ENCODE measurements around the gene DBNL. TPM values are rescaled to one million over a fixed set of nuclear protein-coding genes. Genes with fewer than 3 reads are reported as not detected.
"Not testable (repeated sequence)": the region's sequence is repeated elsewhere in the genome, so short reads cannot be mapped to it uniquely, and the experiment has no call there.

DBNL gene
- total and polyA plus RNA-seq, 2 donors (not counting 1 experiment from before 2014, with no cell fraction given) = 335 to 386 TPM

DNA sequence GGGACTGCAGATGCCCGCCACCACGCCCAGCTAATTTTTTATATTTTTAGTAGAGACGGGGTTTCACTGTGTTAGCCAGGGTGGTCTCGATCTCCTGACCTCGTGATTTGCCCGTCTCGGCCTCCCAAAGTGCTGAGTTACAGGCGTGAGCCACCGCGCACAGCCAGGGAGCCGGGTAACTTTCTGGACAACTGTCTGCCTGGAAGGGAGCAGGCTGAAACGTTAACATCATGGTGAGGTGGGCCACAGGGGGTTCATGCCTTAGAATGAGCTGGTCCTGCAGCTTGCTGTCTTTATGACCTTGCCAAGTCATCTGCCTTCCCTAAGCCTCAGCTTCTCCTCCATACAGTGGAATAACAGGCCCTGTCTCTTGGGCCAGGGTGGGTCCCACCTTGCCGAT, 13.2 kb upstream of the DBNL start:
- H3K27me3 Mint-ChIP-seq; H3K79me2 ChIP-seq (ENCODE audit: control insufficient read depth, insufficient read depth, low read length); H3K4me3 Mint-ChIP-seq; DNase-seq; H3K36me3 ChIP-seq (replicated peaks in 1 of 2; ENCODE audit: control extremely low read depth in 1 of 2, control insufficient read depth in 1 of 2, extremely low read depth in 1 of 2, insufficient read depth in 2 of 2, low read length in 1 of 2); H3K4me2 ChIP-seq (replicated peaks; ENCODE audit: low read depth, low read length, poor library complexity, severe bottlenecking); H3K27me3 ChIP-seq (replicated peaks in 1 of 4; ENCODE audit: control extremely low read depth in 1 of 4, control insufficient read depth in 3 of 4, insufficient read depth in 4 of 4, low read length in 3 of 4); CTCF ChIA-PET; H3K9me3 ChIP-seq (ENCODE audit: control extremely low read depth in 1 of 3, control insufficient read depth in 2 of 3, insufficient read depth in 1 of 3, low read length in 2 of 3); H3K27ac ChIP-seq (ENCODE audit: low read length in 2 of 2); H4K20me1 ChIP-seq (ENCODE audit: control insufficient read depth, insufficient read depth, low read length, poor library complexity, severe bottlenecking); intact Hi-C loops (cut with micrococcal nuclease); H3K27ac Mint-ChIP-seq; H3K4me1 ChIP-seq (ENCODE audit: control insufficient read depth in 2 of 2, insufficient read depth in 2 of 2, low read length in 2 of 2); H3K4me1 Mint-ChIP-seq; POLR2A ChIA-PET; ATAC-seq (ENCODE audit: low read depth); H3K9ac ChIP-seq (ENCODE audit: low read length); H2AFZ ChIP-seq (ENCODE audit: insufficient read depth, low read depth, low read length, poor library complexity, severe bottlenecking); H3K4me3 ChIP-seq (ENCODE audit: control extremely low read depth in 1 of 5, extremely low read depth in 1 of 5, insufficient read depth in 1 of 5, low read depth in 2 of 5, low read length in 4 of 5); H3K9me3 Mint-ChIP-seq (ENCODE audit: insufficient read depth): not testable (repeated sequence)
- 94% methylated on average over 6 of the region's 13 CpGs for WGBS (ENCODE audit: insufficient coverage)

DNA sequence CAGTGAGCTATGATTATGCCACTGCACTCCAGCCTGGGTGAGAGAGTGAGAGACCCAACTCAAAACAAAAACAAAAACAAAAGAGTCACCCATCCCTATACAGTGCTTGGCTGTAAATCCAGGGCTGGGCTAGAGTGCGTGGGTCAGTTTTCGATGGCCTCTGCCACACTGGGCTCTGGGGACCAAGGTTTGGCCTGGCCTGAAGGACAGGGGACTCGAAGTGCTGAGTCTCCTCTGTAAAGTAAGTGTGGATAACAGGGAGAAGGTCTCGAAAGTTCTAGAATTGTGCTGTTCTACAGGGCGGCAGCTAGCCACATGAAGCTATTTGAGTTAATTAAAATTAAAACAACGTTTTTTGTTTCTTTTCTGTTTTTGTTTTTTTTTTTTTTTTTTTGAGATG, 12.5 kb upstream of the DBNL start:
- H3K4me1 ChIP-seq (ENCODE audit: control insufficient read depth in 2 of 2, insufficient read depth in 2 of 2, low read length in 2 of 2); H3K9ac ChIP-seq (ENCODE audit: low read length); H3K9me3 ChIP-seq (ENCODE audit: control extremely low read depth in 1 of 3, control insufficient read depth in 2 of 3, insufficient read depth in 1 of 3, low read length in 2 of 3); H3K4me3 ChIP-seq (ENCODE audit: control extremely low read depth in 1 of 5, extremely low read depth in 1 of 5, insufficient read depth in 1 of 5, low read depth in 2 of 5, low read length in 4 of 5); H3K4me3 Mint-ChIP-seq; H3K36me3 ChIP-seq (replicated peaks in 1 of 2; ENCODE audit: control extremely low read depth in 1 of 2, control insufficient read depth in 1 of 2, extremely low read depth in 1 of 2, insufficient read depth in 2 of 2, low read length in 1 of 2); POLR2A ChIA-PET; ATAC-seq (ENCODE audit: low read depth); H3K27me3 ChIP-seq (replicated peaks in 1 of 4; ENCODE audit: control extremely low read depth in 1 of 4, control insufficient read depth in 3 of 4, insufficient read depth in 4 of 4, low read length in 3 of 4); intact Hi-C loops (cut with micrococcal nuclease); H2AFZ ChIP-seq (ENCODE audit: insufficient read depth, low read depth, low read length, poor library complexity, severe bottlenecking); H3K27me3 Mint-ChIP-seq; H3K4me1 Mint-ChIP-seq; H3K27ac Mint-ChIP-seq; CTCF ChIA-PET; H3K4me2 ChIP-seq (replicated peaks; ENCODE audit: low read depth, low read length, poor library complexity, severe bottlenecking); DNase-seq; H3K27ac ChIP-seq (ENCODE audit: low read length in 2 of 2); H4K20me1 ChIP-seq (ENCODE audit: control insufficient read depth, insufficient read depth, low read length, poor library complexity, severe bottlenecking); H3K9me3 Mint-ChIP-seq (ENCODE audit: insufficient read depth); H3K79me2 ChIP-seq (ENCODE audit: control insufficient read depth, insufficient read depth, low read length): not testable (repeated sequence)
- WGBS (ENCODE audit: insufficient coverage) = no CpG with 5 or more reads among the region's 6 CpGs

DNA sequence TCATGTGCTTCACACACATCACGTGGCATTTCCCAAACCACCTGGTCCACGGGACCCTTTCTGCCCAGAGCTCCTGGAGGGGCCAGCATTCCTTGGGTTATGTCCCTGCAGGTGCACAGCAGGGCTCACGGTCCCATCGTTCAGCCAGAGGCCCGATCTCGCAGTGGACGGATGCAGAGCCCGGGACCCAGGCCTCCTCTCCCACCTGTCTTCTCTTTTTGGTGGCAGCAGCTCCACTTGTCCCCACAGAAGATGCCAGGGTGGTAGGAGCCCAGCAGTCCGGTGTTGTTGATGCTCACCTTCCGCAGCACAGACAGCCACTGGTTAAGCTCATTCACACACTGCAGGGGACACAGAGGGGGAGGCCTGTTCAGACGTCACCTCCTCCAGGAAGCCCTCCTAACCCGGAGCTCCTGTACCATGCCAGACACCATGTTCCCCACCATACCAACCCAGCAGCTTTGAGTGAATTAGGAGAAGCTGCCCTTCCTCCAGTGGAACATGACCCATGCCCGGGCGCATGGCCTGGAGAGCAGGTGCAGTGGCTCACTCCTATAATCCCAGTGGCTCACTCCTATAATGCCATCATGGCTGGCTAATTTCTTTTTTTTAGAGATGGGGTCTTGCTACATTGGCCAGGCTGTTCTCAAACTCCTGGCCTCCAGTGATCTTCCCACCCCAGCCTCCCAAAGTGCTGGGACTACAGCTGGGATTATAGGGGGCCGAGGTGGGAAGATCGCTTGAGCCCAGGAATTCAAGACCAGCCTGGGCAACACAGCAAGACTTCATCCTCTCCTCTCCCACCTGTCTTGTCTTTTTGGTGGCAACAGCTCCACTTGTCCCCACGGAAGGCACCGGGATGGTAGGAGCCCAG, 10.3 kb upstream of the DBNL start:
- 83% methylated on average over 1 of the region's 18 CpGs for WGBS (ENCODE audit: insufficient coverage)
- H2AFZ ChIP-seq (ENCODE audit: insufficient read depth, low read depth, low read length, poor library complexity, severe bottlenecking); ATAC-seq (ENCODE audit: low read depth); H3K79me2 ChIP-seq (ENCODE audit: control insufficient read depth, insufficient read depth, low read length); H3K4me3 Mint-ChIP-seq; H3K36me3 ChIP-seq (replicated peaks in 1 of 2; ENCODE audit: control extremely low read depth in 1 of 2, control insufficient read depth in 1 of 2, extremely low read depth in 1 of 2, insufficient read depth in 2 of 2, low read length in 1 of 2); H3K9ac ChIP-seq (ENCODE audit: low read length); CTCF ChIA-PET; H3K27ac Mint-ChIP-seq; H3K9me3 ChIP-seq (ENCODE audit: control extremely low read depth in 1 of 3, control insufficient read depth in 2 of 3, insufficient read depth in 1 of 3, low read length in 2 of 3); H3K4me2 ChIP-seq (replicated peaks; ENCODE audit: low read depth, low read length, poor library complexity, severe bottlenecking); POLR2A ChIA-PET; H3K4me3 ChIP-seq (ENCODE audit: control extremely low read depth in 1 of 5, extremely low read depth in 1 of 5, insufficient read depth in 1 of 5, low read depth in 2 of 5, low read length in 4 of 5); intact Hi-C loops (cut with micrococcal nuclease); H3K9me3 Mint-ChIP-seq (ENCODE audit: insufficient read depth); H3K27ac ChIP-seq (ENCODE audit: low read length in 2 of 2); H3K27me3 Mint-ChIP-seq; H3K4me1 Mint-ChIP-seq; H4K20me1 ChIP-seq (ENCODE audit: control insufficient read depth, insufficient read depth, low read length, poor library complexity, severe bottlenecking); H3K4me1 ChIP-seq (ENCODE audit: control insufficient read depth in 2 of 2, insufficient read depth in 2 of 2, low read length in 2 of 2); H3K27me3 ChIP-seq (replicated peaks in 1 of 4; ENCODE audit: control extremely low read depth in 1 of 4, control insufficient read depth in 3 of 4, insufficient read depth in 4 of 4, low read length in 3 of 4); DNase-seq: not testable (repeated sequence)

DNA sequence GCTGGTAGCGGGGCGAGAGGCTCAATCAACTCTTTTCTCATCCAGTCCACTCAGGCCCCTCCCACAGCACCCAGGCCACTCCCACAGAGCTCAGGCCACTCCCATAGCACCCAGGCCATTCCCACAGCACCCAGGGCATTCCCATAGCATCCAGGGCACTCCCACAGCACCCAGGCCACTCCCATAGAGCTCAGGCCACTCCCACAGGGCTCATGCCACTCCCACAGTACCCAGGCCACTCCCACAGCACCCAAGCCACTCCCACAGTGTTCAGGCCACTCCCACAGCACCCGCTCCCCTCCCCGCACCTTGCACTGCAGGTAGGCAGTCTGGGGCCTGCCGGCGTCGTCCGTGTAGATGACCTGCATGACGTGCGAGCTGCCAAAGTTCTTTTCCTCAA, 8.1 kb upstream of the DBNL start:
- H4K20me1 ChIP-seq (ENCODE audit: control insufficient read depth, insufficient read depth, low read length, poor library complexity, severe bottlenecking); H3K79me2 ChIP-seq (ENCODE audit: control insufficient read depth, insufficient read depth, low read length); H3K4me3 ChIP-seq (ENCODE audit: control extremely low read depth in 1 of 5, extremely low read depth in 1 of 5, insufficient read depth in 1 of 5, low read depth in 2 of 5, low read length in 4 of 5); ATAC-seq (ENCODE audit: low read depth); CTCF ChIA-PET; H3K27me3 ChIP-seq (replicated peaks in 1 of 4; ENCODE audit: control extremely low read depth in 1 of 4, control insufficient read depth in 3 of 4, insufficient read depth in 4 of 4, low read length in 3 of 4); H3K9me3 Mint-ChIP-seq (ENCODE audit: insufficient read depth); H3K9ac ChIP-seq (ENCODE audit: low read length); H3K27ac Mint-ChIP-seq; H3K9me3 ChIP-seq (ENCODE audit: control extremely low read depth in 1 of 3, control insufficient read depth in 2 of 3, insufficient read depth in 1 of 3, low read length in 2 of 3); H3K27ac ChIP-seq (ENCODE audit: low read length in 2 of 2); H3K4me1 ChIP-seq (ENCODE audit: control insufficient read depth in 2 of 2, insufficient read depth in 2 of 2, low read length in 2 of 2); H2AFZ ChIP-seq (ENCODE audit: insufficient read depth, low read depth, low read length, poor library complexity, severe bottlenecking); H3K27me3 Mint-ChIP-seq; H3K4me1 Mint-ChIP-seq; H3K4me3 Mint-ChIP-seq; H3K36me3 ChIP-seq (replicated peaks in 1 of 2; ENCODE audit: control extremely low read depth in 1 of 2, control insufficient read depth in 1 of 2, extremely low read depth in 1 of 2, insufficient read depth in 2 of 2, low read length in 1 of 2); intact Hi-C loops (cut with micrococcal nuclease); H3K4me2 ChIP-seq (replicated peaks; ENCODE audit: low read depth, low read length, poor library complexity, severe bottlenecking); POLR2A ChIA-PET: not testable (repeated sequence)
- WGBS (ENCODE audit: insufficient coverage) = 100% methylated on average over 2 of the region's 10 CpGs
- peak; percentile 37 for DNase-seq
